Islet of Langerhans (tissue), 1 donor: ENCODE results near the gene CILP2.

Experiments
- FAIRE-seq: peaks from one replicate; lab custom pipeline; 2011; peaks lifted over from hg19 to GRCh38; lab: Jason Lieb, UNC

The CILP2 gene

DNA sequence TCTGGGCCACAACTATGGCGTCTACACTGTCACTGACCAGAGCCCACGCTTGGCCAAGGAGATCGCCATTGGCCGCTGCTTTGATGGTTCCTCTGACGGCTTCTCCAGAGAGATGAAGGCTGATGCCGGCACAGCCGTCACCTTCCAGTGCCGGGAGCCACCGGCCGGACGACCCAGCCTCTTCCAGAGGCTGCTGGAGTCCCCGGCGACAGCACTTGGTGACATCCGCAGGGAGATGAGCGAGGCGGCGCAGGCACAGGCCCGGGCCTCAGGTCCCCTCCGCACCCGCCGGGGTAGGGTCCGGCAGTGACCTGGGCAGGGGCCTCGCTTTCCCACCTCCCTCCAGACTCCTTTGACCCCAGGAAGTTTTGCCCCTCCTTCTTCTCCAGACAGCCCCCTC lies 7.6 kb downstream of the CILP2 start:
- no peak for FAIRE-seq

GRCh38 chr19:19546751-19547162 lies 8.7 kb downstream of the CILP2 start:
- FAIRE-seq: no peak

DNA sequence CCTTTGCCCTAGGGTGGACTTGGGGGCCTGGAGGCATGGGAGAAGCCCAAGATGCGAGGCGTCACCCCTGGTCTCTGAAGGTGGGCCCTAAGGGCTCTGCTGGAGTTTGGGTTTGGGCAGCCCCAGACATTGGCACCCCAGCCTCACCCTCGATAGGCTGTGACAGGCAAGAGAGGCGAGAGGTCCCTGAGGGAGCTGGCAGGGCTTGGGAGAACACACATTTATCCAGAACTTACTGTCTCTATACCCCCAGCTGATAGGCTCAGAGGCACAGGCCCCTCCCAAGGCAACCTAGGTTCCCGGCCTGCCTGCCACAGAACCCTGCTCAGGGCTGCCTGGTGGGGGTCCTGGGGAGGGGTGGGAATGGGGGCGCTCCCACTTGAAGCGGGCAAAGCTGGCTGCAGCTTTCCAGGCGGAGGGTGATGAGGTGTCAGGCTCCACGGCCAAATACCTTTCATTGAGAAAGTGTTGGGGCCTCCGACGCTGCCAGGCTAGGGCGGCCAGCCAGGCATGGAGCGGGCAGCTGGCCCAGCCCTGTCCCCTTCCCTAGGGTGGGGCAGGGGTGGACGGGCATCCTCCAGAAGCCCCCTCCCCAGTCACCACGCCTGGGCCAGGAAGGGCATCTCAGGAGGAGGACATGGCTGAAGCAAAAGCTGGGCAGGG lies 9.7 kb downstream of the CILP2 start:
- no peak for FAIRE-seq

DNA sequence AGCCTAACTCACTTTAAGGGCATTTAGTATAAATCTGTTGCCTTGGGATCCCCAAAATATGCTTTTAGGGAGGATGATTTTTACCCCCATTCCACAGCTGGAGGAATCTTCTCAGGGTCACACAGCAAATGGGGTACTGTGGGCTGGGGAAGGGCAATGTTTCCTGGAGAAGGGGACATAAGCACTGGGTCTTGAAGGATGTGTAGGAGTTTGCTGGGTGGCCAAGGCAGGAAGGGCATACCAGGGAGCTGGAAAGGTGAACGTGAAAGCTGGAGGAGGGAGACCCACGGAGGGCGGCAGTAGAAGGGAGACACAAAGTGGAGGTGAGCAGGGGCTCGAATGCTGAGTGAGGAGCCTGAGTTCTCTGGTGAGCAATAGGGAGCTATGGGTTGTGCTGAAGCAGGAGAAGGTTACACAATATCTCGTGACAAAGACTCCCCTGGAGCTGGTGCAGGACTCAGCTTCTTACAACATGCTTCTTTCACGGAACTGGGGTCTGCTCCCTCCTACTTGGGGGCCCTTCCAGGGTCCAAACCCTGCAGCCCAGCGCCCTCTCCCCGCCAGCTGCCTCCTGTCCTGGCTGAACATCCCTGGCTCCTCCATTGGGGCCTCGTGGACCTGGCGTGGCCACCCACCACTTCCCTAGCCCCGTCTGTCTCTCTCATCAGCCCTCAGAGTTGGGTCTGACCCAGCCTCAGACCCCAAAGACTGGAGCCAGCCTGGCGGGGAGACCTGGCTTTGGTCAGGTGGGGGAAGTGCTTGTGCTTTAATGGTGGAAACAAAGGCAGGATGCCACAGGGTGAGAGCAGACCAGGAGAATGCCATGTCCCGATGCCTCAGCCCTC lies 11.1 kb downstream of the CILP2 start:
- no peak for FAIRE-seq

GRCh38 chr19:19549804-19550464 lies 11.9 kb downstream of the CILP2 start:
- no peak for FAIRE-seq

- FAIRE-seq: no peak
Observed at GRCh38 chr19:19550485-19550929, 12.4 kb downstream of the CILP2 start.

DNA sequence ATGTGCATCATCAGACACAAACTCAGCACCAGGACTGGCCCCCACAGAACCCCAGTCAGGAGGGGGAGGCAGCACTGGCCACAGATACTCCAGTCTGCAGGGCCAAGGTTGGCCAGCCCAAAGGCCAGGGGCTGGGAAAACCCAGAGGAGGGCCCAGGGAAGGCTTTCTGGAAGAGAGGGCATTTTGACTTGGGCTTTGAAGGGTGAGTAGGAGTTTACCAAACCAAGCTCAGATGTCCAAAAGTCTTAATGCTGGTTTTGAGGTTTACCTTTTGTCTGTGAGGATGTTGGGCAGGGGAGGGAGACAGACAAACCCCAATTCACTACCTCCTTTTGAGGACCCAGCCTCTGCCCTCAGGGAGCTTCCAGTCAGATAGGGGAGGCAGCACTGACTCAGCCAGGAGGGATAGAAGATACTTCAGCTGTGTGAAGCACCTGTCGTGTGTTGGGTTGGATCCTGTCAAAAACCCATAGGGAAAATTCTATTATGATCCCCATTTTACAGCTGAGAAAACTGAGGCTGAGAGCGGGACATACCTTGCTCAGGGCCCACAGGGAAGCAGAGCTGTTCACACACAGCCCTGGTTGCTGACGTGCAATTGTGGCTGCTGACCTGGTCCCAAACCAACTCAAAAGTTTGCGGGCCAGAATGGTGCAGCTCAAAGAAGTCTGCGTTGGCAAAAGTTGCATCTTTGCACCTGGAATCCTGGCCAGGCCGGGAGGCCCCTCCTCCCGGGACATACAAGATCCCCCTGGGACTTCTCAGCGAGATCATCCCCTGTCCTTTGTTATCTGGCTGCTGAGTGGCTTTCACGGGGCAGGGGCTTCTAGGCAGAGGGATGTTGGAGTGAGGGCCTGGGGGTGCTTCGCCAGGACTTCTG lies 13.1 kb downstream of the CILP2 start:
- FAIRE-seq: no peak

- no peak for FAIRE-seq
Observed at GRCh38 chr19:19551853-19552192, 13.8 kb downstream of the CILP2 start.

DNA sequence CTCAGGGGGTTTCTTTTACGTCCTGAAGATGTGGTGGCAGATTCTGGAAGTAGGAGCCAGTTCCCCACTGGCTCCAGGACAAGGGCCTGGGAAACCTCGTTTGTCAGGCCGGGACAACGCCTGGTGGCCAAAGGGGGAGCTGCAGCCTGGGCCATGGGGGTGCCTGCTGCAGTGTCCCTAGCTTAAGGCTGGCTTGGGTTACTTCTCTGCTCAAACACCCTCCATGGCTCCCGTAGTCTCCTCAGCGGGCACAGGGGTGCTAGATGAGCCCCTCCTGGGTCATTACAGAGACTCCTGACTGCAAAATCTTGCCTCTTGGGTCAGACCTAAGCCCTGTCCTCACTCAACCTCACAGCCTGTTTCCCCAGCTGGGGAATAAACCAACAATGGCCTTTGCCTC lies 14.7 kb downstream of the CILP2 start:
- no peak for FAIRE-seq

GRCh38 chr19:19553670-19554069 lies 15.6 kb downstream of the CILP2 start:
- FAIRE-seq: no peak

DNA sequence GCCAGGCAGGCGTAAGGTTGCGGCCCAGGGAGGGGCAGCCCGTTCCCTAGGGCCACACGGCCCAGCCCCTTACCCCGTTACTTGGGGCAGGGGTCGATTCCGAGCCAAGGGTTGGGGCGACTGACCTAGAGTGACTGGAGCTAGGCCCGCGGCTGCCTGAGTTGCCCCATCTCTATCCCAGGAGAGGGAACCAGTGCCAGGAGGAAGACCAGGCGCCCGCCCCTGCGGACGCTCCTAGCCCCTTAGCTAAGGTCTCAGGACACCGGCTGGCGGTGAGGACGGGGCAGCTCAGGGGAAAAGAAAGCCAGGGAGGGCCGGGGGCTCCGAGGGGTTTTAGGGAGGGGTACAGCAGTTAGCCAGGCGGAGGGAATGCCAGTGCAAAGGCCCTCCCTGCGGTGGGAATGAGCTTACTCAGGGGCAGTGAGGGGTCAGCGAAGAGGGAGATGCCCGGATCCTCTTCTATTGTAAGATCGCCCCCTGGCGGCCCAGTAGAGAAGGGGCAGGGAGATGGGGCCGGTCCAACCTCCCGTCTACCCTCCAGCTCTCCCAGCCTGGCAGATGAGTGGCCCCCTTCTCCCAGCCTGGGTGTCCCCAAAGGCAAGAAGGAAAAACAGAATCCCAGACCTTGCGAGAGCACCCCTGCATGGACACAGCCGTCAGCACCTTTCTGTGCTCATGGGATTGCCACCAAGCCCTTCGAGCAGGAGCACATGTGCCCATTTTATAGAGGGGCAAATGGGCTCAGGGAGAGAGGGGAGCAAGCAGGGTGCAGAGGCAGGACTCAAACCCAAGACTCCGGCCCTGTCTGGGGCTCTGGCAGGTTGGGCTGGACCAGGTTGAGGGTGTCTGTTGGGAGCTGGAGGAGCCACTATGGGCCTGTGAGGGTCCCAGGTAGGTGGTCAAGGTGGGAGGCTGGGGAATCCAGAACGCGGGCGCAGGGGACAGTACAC lies 16.3 kb downstream of the CILP2 start:
- FAIRE-seq: no peak

DNA sequence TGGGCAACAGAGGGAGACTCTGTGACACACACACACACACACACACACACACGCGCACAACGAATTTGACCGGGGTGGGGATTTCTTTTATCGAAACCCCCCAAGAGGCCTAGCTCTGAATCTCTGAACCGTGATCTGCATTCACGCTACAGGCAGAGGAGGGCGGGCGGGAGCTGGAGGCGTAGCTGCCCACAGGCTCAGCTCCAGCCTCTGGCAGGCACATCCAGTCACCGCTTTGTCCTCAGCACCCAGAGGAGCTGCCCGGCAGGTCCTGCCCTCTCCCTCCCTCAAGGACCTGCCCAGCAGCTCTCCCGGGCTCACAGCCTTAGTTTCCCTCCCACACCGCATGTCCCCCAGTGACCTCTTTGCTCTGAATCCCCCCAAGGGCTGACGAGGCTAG lies 20.0 kb downstream of the CILP2 start:
- no peak for FAIRE-seq

GRCh38 chr19:19558636-19559035 lies 20.6 kb downstream of the CILP2 start:
- FAIRE-seq: no peak

- no peak for FAIRE-seq
Observed at GRCh38 chr19:19559931-19560330, 21.9 kb downstream of the CILP2 start.

GRCh38 chr19:19561946-19562664 lies 24.0 kb downstream of the CILP2 start:
- no peak for FAIRE-seq

- FAIRE-seq: no peak
Observed at GRCh38 chr19:19562665-19563347, 24.7 kb downstream of the CILP2 start.

- no peak for FAIRE-seq
Observed at GRCh38 chr19:19563348-19563848, 25.3 kb downstream of the CILP2 start.

DNA sequence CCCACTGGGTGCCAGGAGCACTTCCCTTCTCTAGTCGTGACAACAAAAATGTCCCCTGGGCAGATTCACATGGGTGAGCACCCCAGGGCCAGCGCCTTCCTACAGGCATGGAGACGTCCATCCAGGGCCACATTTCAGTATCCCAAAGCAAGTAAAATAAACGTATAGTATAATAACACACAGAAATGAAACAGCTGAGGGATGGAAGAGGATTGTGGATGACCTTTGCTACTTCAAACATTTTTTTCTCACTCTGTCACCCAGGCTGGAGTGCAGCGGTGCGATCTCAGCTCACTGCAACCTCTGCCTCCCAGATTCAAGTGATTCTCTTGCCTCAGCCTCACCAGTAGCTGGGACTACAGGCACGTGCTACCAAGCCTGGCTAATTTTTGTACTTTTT lies 28.2 kb downstream of the CILP2 start:
- FAIRE-seq: no peak

DNA sequence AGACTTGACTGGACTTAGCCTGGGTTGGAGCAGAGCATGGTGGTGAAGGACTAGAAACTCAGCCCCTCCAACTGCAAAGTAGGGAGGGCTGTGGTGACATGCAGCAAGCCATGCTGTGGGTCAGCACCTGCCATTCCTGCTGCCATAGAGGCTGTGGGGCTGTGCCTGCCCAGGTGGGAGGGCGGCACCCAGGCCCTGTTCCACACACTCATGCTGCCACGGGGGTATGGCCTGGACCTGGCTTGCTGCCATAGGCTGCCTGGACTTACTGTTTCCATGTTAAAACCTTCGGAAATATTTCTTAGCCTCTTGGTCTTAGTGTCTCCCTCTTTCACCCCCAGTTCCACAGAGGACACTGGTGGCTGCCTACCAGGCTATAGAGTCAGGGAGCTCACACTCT lies 29.3 kb downstream of the CILP2 start:
- FAIRE-seq: no peak
